OCI-LY3 (cell line): ENCODE measurements around the gene SSTR5.

ENCODE experiments used
- EZH2phosphoT487 ChIP-seq: fragments of 200-600 bp; shearing (Covaris generic); IDR thresholded peaks from 2 replicates; pipeline ENCODE4 v1.6.1; 2018; ENCODE audit warnings: antibody characterized with exemption, mixed run types, low read depth
- TF ChIP-seq, protein P1 (sequence below): fragments of 200-600, 300-600 bp; sonication (generic); IDR thresholded peaks from 2 replicates; pipeline ENCODE4 v1.5.1; 2014; ENCODE audit warnings: antibody characterized with exemption, low read length, low read depth

DNA sequence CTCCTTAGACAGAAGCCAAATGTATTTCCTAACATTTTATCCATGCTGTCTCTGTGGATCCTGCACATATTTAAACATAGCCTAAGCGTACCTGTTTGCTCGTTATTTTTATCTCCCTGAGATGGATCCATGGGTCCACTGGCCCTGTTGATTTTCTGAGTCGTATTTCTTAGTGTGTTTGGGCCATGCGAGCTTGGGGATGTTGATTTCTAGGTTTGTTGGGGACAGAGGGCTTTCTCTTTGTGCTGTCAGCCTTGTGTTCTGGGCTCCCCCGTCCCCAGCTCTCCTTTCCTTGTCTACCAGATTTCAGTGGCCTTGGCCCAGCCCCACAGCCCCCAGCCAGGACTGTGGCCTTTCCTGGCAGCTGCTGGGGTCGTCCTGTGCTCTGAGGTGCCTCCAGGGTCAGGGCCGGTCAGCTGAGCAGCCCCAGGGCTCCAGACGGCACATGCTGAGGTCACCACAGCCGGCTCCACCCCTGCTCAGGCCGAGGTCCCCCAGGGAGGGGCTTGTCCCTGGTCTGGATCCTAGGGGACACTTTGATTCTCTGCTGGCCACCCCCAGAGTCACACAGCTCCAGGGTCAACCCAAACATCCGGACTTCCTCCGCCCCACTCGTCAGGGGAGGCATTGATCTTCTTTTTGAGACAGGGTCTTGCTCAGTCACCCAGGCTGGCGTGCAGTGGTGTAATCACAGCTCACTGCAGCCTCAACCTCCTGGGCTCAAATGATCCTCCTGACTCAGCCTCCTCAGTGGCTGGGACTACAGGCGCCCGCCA lies 4.4 kb downstream of the SSTR5 start:
- TF ChIP-seq, protein P1, sequence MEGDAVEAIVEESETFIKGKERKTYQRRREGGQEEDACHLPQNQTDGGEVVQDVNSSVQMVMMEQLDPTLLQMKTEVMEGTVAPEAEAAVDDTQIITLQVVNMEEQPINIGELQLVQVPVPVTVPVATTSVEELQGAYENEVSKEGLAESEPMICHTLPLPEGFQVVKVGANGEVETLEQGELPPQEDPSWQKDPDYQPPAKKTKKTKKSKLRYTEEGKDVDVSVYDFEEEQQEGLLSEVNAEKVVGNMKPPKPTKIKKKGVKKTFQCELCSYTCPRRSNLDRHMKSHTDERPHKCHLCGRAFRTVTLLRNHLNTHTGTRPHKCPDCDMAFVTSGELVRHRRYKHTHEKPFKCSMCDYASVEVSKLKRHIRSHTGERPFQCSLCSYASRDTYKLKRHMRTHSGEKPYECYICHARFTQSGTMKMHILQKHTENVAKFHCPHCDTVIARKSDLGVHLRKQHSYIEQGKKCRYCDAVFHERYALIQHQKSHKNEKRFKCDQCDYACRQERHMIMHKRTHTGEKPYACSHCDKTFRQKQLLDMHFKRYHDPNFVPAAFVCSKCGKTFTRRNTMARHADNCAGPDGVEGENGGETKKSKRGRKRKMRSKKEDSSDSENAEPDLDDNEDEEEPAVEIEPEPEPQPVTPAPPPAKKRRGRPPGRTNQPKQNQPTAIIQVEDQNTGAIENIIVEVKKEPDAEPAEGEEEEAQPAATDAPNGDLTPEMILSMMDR, result no peak
- no peak for TF ChIP-seq EZH2phosphoT487
